ENCODE results near the gene LYRM9. TPM values are rescaled to one million over a fixed set of nuclear protein-coding genes. Genes with fewer than 3 reads are reported as not detected.

Gene LYRM9
- total and polyA plus RNA-seq, 2 experiments from 2014 or later, result 14.6 to 15.4 TPM

DNA sequence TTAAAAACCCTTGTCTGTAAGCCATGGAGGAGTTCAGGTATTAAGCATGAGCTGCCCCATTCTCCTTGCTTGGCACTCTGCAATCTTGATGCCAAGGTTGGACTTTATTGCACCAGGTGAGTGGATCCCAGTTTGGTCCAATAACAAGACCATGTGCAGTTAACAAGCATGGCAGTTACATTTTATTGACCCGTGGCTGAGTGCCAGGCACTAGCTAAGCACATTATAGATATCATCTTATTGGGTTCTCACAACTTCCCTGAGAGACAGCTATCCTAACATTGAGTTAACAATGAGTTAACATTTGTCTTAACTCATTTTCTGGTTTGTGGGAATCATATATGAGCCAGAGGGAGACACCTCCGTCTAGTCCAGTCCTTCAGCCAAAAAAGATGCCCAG, 21.8 kb downstream of the LYRM9 start:
- no peak for DNase-seq (ENCODE audit: low read depth in 1 of 2, low spot score in 1 of 2)

DNA sequence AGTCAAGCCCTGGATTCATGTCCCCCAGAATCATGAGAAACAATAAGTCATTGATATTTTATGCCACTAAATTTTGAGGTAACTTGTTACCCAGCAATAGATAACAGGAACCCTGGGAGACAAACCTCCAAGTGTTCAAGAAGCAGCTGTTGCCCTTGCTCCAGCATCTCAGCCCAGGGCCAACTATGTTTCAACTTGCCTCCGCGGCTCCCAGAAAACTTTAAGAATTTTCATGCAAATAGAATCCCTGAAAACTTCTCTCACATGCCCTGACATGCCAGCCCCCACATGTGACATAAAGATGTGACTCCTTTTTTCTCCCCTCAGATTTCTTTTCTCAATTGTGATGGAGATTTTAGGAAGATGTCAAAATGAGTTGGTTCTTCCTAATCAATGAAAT, 22.8 kb downstream of the LYRM9 start:
- Histone ChIP-seq H3K9me3 (ENCODE audit: low read depth) (no peaks in the 10 kb centered on the region), H3K36me3 (no peaks in the 10 kb centered on the region), H3K27ac (no peak overlapping the region), H3K27me3 (no peaks in the 10 kb centered on the region), H3K4me3 (no peak overlapping the region), H3K4me1 (ENCODE audit: low read depth) (no peaks in the 10 kb centered on the region)
- DNase-seq (ENCODE audit: low read depth in 1 of 2, low spot score in 1 of 2), result no peak
- TF ChIP-seq, protein P1, sequence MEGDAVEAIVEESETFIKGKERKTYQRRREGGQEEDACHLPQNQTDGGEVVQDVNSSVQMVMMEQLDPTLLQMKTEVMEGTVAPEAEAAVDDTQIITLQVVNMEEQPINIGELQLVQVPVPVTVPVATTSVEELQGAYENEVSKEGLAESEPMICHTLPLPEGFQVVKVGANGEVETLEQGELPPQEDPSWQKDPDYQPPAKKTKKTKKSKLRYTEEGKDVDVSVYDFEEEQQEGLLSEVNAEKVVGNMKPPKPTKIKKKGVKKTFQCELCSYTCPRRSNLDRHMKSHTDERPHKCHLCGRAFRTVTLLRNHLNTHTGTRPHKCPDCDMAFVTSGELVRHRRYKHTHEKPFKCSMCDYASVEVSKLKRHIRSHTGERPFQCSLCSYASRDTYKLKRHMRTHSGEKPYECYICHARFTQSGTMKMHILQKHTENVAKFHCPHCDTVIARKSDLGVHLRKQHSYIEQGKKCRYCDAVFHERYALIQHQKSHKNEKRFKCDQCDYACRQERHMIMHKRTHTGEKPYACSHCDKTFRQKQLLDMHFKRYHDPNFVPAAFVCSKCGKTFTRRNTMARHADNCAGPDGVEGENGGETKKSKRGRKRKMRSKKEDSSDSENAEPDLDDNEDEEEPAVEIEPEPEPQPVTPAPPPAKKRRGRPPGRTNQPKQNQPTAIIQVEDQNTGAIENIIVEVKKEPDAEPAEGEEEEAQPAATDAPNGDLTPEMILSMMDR (IDR thresholded peaks at IDR 0.05; ENCODE audit: low read depth, low read length), result no peak

More for the DNA sequence above, 21.8 kb downstream of the LYRM9 start:
- Histone ChIP-seq H3K36me3 (no peaks in the 10 kb centered on the region), H3K27ac (no peak overlapping the region), H3K27me3 (no peaks in the 10 kb centered on the region), H3K4me1 (ENCODE audit: low read depth) (no peaks in the 10 kb centered on the region), H3K9me3 (ENCODE audit: low read depth) (no peaks in the 10 kb centered on the region), H3K4me3 (no peak overlapping the region)
- TF ChIP-seq, protein P1 (IDR thresholded peaks at IDR 0.05; ENCODE audit: low read depth, low read length), result no peak

DNA sequence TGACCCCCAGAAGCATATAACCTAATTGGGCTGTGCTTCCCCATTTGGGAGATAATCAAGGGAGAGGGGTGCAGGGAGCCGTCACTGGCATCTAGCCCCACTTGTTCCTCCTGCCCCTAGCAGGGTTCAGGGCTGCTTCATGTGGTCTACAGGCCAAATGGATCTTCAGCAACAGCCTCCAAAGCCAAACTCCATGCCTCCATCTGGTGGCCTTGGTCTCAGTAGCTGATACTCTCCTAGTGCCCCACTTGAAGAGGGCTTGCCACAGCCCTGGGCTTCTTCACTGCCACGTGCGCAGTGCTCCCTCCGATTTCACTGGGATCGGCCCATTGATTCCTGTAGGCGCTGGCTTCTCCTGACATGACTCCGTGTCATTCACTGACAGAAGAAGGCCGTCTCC, 24.6 kb downstream of the LYRM9 start:
- Histone ChIP-seq H3K36me3 (no peaks in the 10 kb centered on the region), H3K27me3 (no peaks in the 10 kb centered on the region), H3K27ac (no peak overlapping the region), H3K4me1 (ENCODE audit: low read depth) (no peaks in the 10 kb centered on the region), H3K9me3 (ENCODE audit: low read depth) (no peaks in the 10 kb centered on the region), H3K4me3 (no peak overlapping the region)
- no peak for DNase-seq (ENCODE audit: low read depth in 1 of 2, low spot score in 1 of 2)
- TF ChIP-seq, protein P1 (IDR thresholded peaks at IDR 0.05; ENCODE audit: low read depth, low read length), result no peak

DNA sequence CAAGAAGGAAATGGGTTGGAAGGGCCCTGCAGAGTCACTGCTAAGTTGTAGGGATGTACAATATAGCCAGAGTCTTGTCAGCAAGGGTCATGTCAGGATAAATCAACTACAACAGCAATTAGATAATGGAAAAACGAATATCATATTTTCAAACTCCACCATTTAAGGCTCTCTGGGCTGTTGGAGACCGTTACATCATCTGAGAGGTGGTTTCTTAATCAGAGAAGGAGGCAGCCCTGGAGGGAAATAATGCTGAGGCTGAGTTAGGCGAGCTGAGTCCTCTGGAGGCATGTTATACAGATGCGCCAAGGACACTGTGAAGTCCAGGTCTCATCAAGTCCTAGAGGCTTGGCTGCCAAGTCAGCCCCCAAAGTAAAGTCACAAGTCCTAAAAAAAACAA, 30.3 kb downstream of the LYRM9 start:
- Histone ChIP-seq H3K9me3 (ENCODE audit: low read depth) (no peaks in the 10 kb centered on the region), H3K4me3 (no peak overlapping the region), H3K36me3 (no peaks in the 10 kb centered on the region), H3K4me1 (ENCODE audit: low read depth) (no peaks in the 10 kb centered on the region), H3K27me3 (no peaks in the 10 kb centered on the region), H3K27ac (no peak overlapping the region)
- TF ChIP-seq, protein P1 (IDR thresholded peaks at IDR 0.05; ENCODE audit: low read depth, low read length), result no peak
- no peak for DNase-seq (ENCODE audit: low read depth in 1 of 2, low spot score in 1 of 2)

DNA sequence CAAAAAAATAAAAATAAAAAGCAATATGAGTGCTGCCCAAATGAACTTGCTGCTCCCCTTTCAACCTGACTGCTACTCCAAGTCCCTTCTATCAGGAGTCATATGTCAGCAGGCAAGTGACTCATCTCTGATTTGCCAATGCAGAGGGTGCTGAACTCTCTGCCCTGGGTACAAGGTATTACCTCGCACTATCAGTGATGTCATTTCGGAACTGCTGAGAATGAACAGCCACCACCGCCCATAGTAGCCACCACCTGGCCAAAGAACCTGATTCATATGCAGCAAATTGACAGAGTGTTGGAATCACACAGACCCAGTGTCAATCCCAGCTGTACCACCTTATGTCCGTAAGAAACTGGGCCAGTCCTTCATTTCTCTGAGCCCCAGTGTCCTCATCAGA, 31.2 kb downstream of the LYRM9 start:
- Histone ChIP-seq H3K27me3 (no peaks in the 10 kb centered on the region), H3K4me3 (no peak overlapping the region), H3K27ac (no peak overlapping the region), H3K9me3 (ENCODE audit: low read depth) (no peaks in the 10 kb centered on the region), H3K36me3 (no peaks in the 10 kb centered on the region), H3K4me1 (ENCODE audit: low read depth) (peaks cover 4% of the 10 kb centered on the region)
- no peak for DNase-seq (ENCODE audit: low read depth in 1 of 2, low spot score in 1 of 2)
- TF ChIP-seq, protein P1 (IDR thresholded peaks at IDR 0.05; ENCODE audit: low read depth, low read length), result no peak
